ENCODE results near the gene CPB1. TPM values are rescaled to one million over a fixed set of nuclear protein-coding genes. Genes with fewer than 3 reads are reported as not detected.

Gene CPB1
- total RNA-seq, 1 donor from 2014 or later: not detected

GRCh38 chr3:148865049-148865448 is 37.4 kb downstream of the CPB1 start, which contains the start of gene CPA3:
CPA3 (plus strand) TSS chr3:148865296; CDS start chr3:148865308, 12 bp downstream.
- no peaks in the 10 kb centered on the region for H3K4me1 Mint-ChIP-seq (ENCODE audit: low read depth)
- no peak within 1 kb of the TSS for H3K27ac Mint-ChIP-seq
- no peaks in the 10 kb centered on the region for H3K36me3 Mint-ChIP-seq (ENCODE audit: insufficient read depth)
- H3K4me3 Mint-ChIP-seq (ENCODE audit: low read depth): no peak within 1 kb of the TSS
- no peaks in the 10 kb centered on the region for H3K9me3 Mint-ChIP-seq (ENCODE audit: low read depth)
- no peak for DNase-seq (ENCODE audit: low spot score, unreplicated experiment)
- TF ChIP-seq CTCF (IDR thresholded peaks at IDR 0.05; ENCODE audit: unreplicated experiment): no peak
- no peaks in the 10 kb centered on the region for H3K27me3 Mint-ChIP-seq

- H3K9me3 Mint-ChIP-seq (ENCODE audit: low read depth): no peaks in the 10 kb centered on the region
- no peak for TF ChIP-seq CTCF (IDR thresholded peaks at IDR 0.05; ENCODE audit: unreplicated experiment)
- no peaks in the 10 kb centered on the region for H3K27me3 Mint-ChIP-seq
- H3K4me1 Mint-ChIP-seq (ENCODE audit: low read depth): no peaks in the 10 kb centered on the region
- H3K27ac Mint-ChIP-seq: no peak overlapping the region
- no peak overlapping the region for H3K4me3 Mint-ChIP-seq (ENCODE audit: low read depth)
- no peak for DNase-seq (ENCODE audit: low spot score, unreplicated experiment)
- H3K36me3 Mint-ChIP-seq (ENCODE audit: insufficient read depth): no peaks in the 10 kb centered on the region
Observed at GRCh38 chr3:148866261-148866660, 38.6 kb downstream of the CPB1 start.

GRCh38 chr3:148873270-148873927 is 45.8 kb downstream of the CPB1 start:
- TF ChIP-seq CTCF (IDR thresholded peaks at IDR 0.05; ENCODE audit: unreplicated experiment): no peak
- no peaks in the 10 kb centered on the region for H3K36me3 Mint-ChIP-seq (ENCODE audit: insufficient read depth)
- no peak overlapping the region for H3K4me3 Mint-ChIP-seq (ENCODE audit: low read depth)
- no peak overlapping the region for H3K27ac Mint-ChIP-seq
- H3K4me1 Mint-ChIP-seq (ENCODE audit: low read depth): peaks cover 11% of the 10 kb centered on the region
- no peaks in the 10 kb centered on the region for H3K27me3 Mint-ChIP-seq
- DNase-seq (ENCODE audit: low spot score, unreplicated experiment): no peak
- H3K9me3 Mint-ChIP-seq (ENCODE audit: low read depth): no peaks in the 10 kb centered on the region

- H3K4me3 Mint-ChIP-seq (ENCODE audit: low read depth): no peak overlapping the region
- no peak for DNase-seq (ENCODE audit: low spot score, unreplicated experiment)
- no peaks in the 10 kb centered on the region for H3K36me3 Mint-ChIP-seq (ENCODE audit: insufficient read depth)
- no peak overlapping the region for H3K27ac Mint-ChIP-seq
- peaks cover 11% of the 10 kb centered on the region for H3K4me1 Mint-ChIP-seq (ENCODE audit: low read depth)
- TF ChIP-seq CTCF (IDR thresholded peaks at IDR 0.05; ENCODE audit: unreplicated experiment): no peak
- H3K27me3 Mint-ChIP-seq: no peaks in the 10 kb centered on the region
- no peaks in the 10 kb centered on the region for H3K9me3 Mint-ChIP-seq (ENCODE audit: low read depth)
Observed at GRCh38 chr3:148873977-148874376, 46.4 kb downstream of the CPB1 start.

- H3K4me1 Mint-ChIP-seq (ENCODE audit: low read depth): peaks cover 11% of the 10 kb centered on the region
- no peak overlapping the region for H3K4me3 Mint-ChIP-seq (ENCODE audit: low read depth)
- DNase-seq (ENCODE audit: low spot score, unreplicated experiment): no peak
- H3K36me3 Mint-ChIP-seq (ENCODE audit: insufficient read depth): no peaks in the 10 kb centered on the region
- no peaks in the 10 kb centered on the region for H3K9me3 Mint-ChIP-seq (ENCODE audit: low read depth)
- no peaks in the 10 kb centered on the region for H3K27me3 Mint-ChIP-seq
- no peak for TF ChIP-seq CTCF (IDR thresholded peaks at IDR 0.05; ENCODE audit: unreplicated experiment)
- no peak overlapping the region for H3K27ac Mint-ChIP-seq
Observed at GRCh38 chr3:148878095-148878494, 50.5 kb downstream of the CPB1 start.
